Measurements from ENCODE around the gene PATJ.

The PATJ gene

GRCh38 chr1:62084310-62084890 is 342.1 kb downstream of the PATJ start:
- no peak for TF ChIP-seq CTCF (conservative IDR thresholded peaks at IDR 0.05; ENCODE audit: low read length)
- peak; percentile 15 for DNase-seq (ENCODE audit: low read depth)
- no peak overlapping the region for H3K4me3 ChIP-seq (ENCODE audit: low read length)

GRCh38 chr1:62088439-62088838 is 346.2 kb downstream of the PATJ start:
- no peak overlapping the region for H3K4me3 ChIP-seq (ENCODE audit: low read length)
- TF ChIP-seq CTCF (conservative IDR thresholded peaks at IDR 0.05; ENCODE audit: low read length), result no peak
- no peak for DNase-seq (ENCODE audit: low read depth)

GRCh38 chr1:62089570-62089969 is 347.3 kb downstream of the PATJ start:
- no peak for TF ChIP-seq CTCF (conservative IDR thresholded peaks at IDR 0.05; ENCODE audit: low read length)
- no peak overlapping the region for H3K4me3 ChIP-seq (ENCODE audit: low read length)
- no peak for DNase-seq (ENCODE audit: low read depth)

- no peak for TF ChIP-seq CTCF (conservative IDR thresholded peaks at IDR 0.05; ENCODE audit: low read length)
- H3K4me3 ChIP-seq (ENCODE audit: low read length), result no peak overlapping the region
- DNase-seq (ENCODE audit: low read depth), result no peak
Measured at GRCh38 chr1:62090016-62090415, 347.7 kb downstream of the PATJ start.

GRCh38 chr1:62092110-62092509 is 349.8 kb downstream of the PATJ start:
- no peak overlapping the region for H3K4me3 ChIP-seq (ENCODE audit: low read length)
- no peak for DNase-seq (ENCODE audit: low read depth)
- TF ChIP-seq CTCF (conservative IDR thresholded peaks at IDR 0.05; ENCODE audit: low read length), result no peak

GRCh38 chr1:62093261-62093660 is 351.0 kb downstream of the PATJ start:
- no peak overlapping the region for H3K4me3 ChIP-seq (ENCODE audit: low read length)
- TF ChIP-seq CTCF (conservative IDR thresholded peaks at IDR 0.05; ENCODE audit: low read length), result no peak
- no peak for DNase-seq (ENCODE audit: low read depth)

GRCh38 chr1:62097464-62097863 is 355.2 kb downstream of the PATJ start:
- TF ChIP-seq CTCF (conservative IDR thresholded peaks at IDR 0.05; ENCODE audit: low read length), result no peak
- no peak overlapping the region for H3K4me3 ChIP-seq (ENCODE audit: low read length)
- no peak for DNase-seq (ENCODE audit: low read depth)
